ENCODE results near the gene ENO4. TPM values are rescaled to one million over a fixed set of nuclear protein-coding genes. Genes with fewer than 3 reads are reported as not detected.

Gene ENO4
- total and polyA plus RNA-seq, 3 experiments from 2014 or later, result not detected

GRCh38 chr10:116893686-116894037 is 44.4 kb downstream of the ENO4 start:
- H3K27me3 Mint-ChIP-seq, result peaks cover 6 to 16% of the 10 kb centered on the region in 2 donors
- ChIA-PET CTCF (no interaction called here), POLR2A (no interaction called here)
- Histone ChIP-seq H3K36me3 (ENCODE audit: insufficient read depth, low read length) (no peaks in the 10 kb centered on the region), H3K27me3 (ENCODE audit: insufficient read depth, low read length, poor library complexity, severe bottlenecking) (no peaks in the 10 kb centered on the region), H3K4me1 (ENCODE audit: insufficient read depth, low read length) (no peaks in the 10 kb centered on the region), H3K9me3 (ENCODE audit: low read length) (no peaks in the 10 kb centered on the region), H3K27ac (ENCODE audit: low read depth, low read length) (no peak overlapping the region), H3K4me3 (ENCODE audit: low read length) (no peak overlapping the region)
- H3K9me3 Mint-ChIP-seq, result no peaks in the 10 kb centered on the region
- no peaks in the 10 kb centered on the region for H3K4me1 Mint-ChIP-seq
- no peak overlapping the region for H3K4me3 Mint-ChIP-seq
- no peak overlapping the region for H3K27ac Mint-ChIP-seq
- H3K36me3 Mint-ChIP-seq, result no peaks in the 10 kb centered on the region
- no peak for DNase-seq

GRCh38 chr10:116899626-116900025 is 50.3 kb downstream of the ENO4 start:
- Histone ChIP-seq H3K36me3 (ENCODE audit: insufficient read depth, low read length) (no peaks in the 10 kb centered on the region), H3K4me3 (ENCODE audit: low read length) (no peak overlapping the region), H3K9me3 (ENCODE audit: low read length) (no peaks in the 10 kb centered on the region), H3K27me3 (ENCODE audit: insufficient read depth, low read length, poor library complexity, severe bottlenecking) (no peaks in the 10 kb centered on the region), H3K4me1 (ENCODE audit: insufficient read depth, low read length) (no peaks in the 10 kb centered on the region), H3K27ac (ENCODE audit: low read depth, low read length) (no peak overlapping the region)
- Mint-ChIP-seq H3K4me1 (no peaks in the 10 kb centered on the region), H3K4me3 (no peak overlapping the region), H3K9me3 (peaks cover 0 to 3% (median 0%) of the 10 kb centered on the region in 5 donors), H3K36me3 (no peaks in the 10 kb centered on the region), H3K27ac (no peak overlapping the region), H3K27me3 (peaks cover 0 to 2% of the 10 kb centered on the region in 2 donors)
- CTCF ChIA-PET, result no interaction called here
- no peak for DNase-seq
- POLR2A ChIA-PET, result no interaction called here

GRCh38 chr10:116905845-116906210 is 56.5 kb downstream of the ENO4 start:
- H3K27me3 Mint-ChIP-seq, result no peaks in the 10 kb centered on the region
- no peak overlapping the region for H3K27ac ChIP-seq (ENCODE audit: low read depth, low read length)
- H3K36me3 Mint-ChIP-seq, result no peaks in the 10 kb centered on the region
- no peaks in the 10 kb centered on the region for H3K9me3 ChIP-seq (ENCODE audit: low read length)
- peaks cover 0 to 3% (median 0%) of the 10 kb centered on the region in 5 donors for H3K9me3 Mint-ChIP-seq
- no peak overlapping the region for H3K27ac Mint-ChIP-seq
- DNase-seq, result no peak
- H3K4me3 Mint-ChIP-seq, result no peak overlapping the region
- no peaks in the 10 kb centered on the region for H3K36me3 ChIP-seq (ENCODE audit: insufficient read depth, low read length)
- CTCF ChIA-PET, result no interaction called here
- no peak overlapping the region for H3K4me3 ChIP-seq (ENCODE audit: low read length)
- H3K27me3 ChIP-seq (ENCODE audit: insufficient read depth, low read length, poor library complexity, severe bottlenecking), result no peaks in the 10 kb centered on the region
- H3K4me1 ChIP-seq (ENCODE audit: insufficient read depth, low read length), result no peaks in the 10 kb centered on the region
- POLR2A ChIA-PET, result no interaction called here
- H3K4me1 Mint-ChIP-seq, result no peaks in the 10 kb centered on the region

GRCh38 chr10:116907245-116907987 is 58.1 kb downstream of the ENO4 start:
- DNase-seq, result no peak
- CTCF ChIA-PET, result no interaction called here
- Histone ChIP-seq H3K4me1 (ENCODE audit: insufficient read depth, low read length) (no peaks in the 10 kb centered on the region), H3K9me3 (ENCODE audit: low read length) (no peaks in the 10 kb centered on the region), H3K36me3 (ENCODE audit: insufficient read depth, low read length) (no peaks in the 10 kb centered on the region), H3K4me3 (ENCODE audit: low read length) (no peak overlapping the region), H3K27me3 (ENCODE audit: insufficient read depth, low read length, poor library complexity, severe bottlenecking) (no peaks in the 10 kb centered on the region), H3K27ac (ENCODE audit: low read depth, low read length) (no peak overlapping the region)
- Mint-ChIP-seq H3K36me3 (no peaks in the 10 kb centered on the region), H3K4me3 (no peak overlapping the region), H3K27me3 (no peaks in the 10 kb centered on the region), H3K9me3 (peaks cover 0 to 3% (median 0%) of the 10 kb centered on the region in 5 donors), H3K27ac (no peak overlapping the region), H3K4me1 (no peaks in the 10 kb centered on the region)
- POLR2A ChIA-PET, result no interaction called here

- CTCF ChIA-PET, result no interaction called here
These were observed 60.0 kb downstream of the ENO4 start for GRCh38 chr10:116909307-116909706.

GRCh38 chr10:116910910-116911309 is 61.6 kb downstream of the ENO4 start:
- Histone ChIP-seq H3K36me3 (ENCODE audit: insufficient read depth, low read length) (no peaks in the 10 kb centered on the region), H3K9me3 (ENCODE audit: low read length) (no peaks in the 10 kb centered on the region), H3K4me1 (ENCODE audit: insufficient read depth, low read length) (no peaks in the 10 kb centered on the region), H3K27ac (ENCODE audit: low read depth, low read length) (no peak overlapping the region), H3K27me3 (ENCODE audit: insufficient read depth, low read length, poor library complexity, severe bottlenecking) (no peaks in the 10 kb centered on the region), H3K4me3 (ENCODE audit: low read length) (no peak overlapping the region)
- H3K27me3 Mint-ChIP-seq, result no peaks in the 10 kb centered on the region
- no peak overlapping the region for H3K27ac Mint-ChIP-seq
- no peaks in the 10 kb centered on the region for H3K36me3 Mint-ChIP-seq
- ChIA-PET CTCF (no interaction called here), POLR2A (no interaction called here)
- H3K4me3 Mint-ChIP-seq, result no peak overlapping the region
- no peak for DNase-seq
- no peaks in the 10 kb centered on the region for H3K9me3 Mint-ChIP-seq
- no peaks in the 10 kb centered on the region for H3K4me1 Mint-ChIP-seq

More at GRCh38 chr10:116909307-116909706, 60.0 kb downstream of the ENO4 start:
- Histone ChIP-seq H3K27ac (ENCODE audit: low read depth, low read length) (no peak overlapping the region), H3K4me3 (ENCODE audit: low read length) (no peak overlapping the region), H3K27me3 (ENCODE audit: insufficient read depth, low read length, poor library complexity, severe bottlenecking) (no peaks in the 10 kb centered on the region), H3K36me3 (ENCODE audit: insufficient read depth, low read length) (no peaks in the 10 kb centered on the region), H3K4me1 (ENCODE audit: insufficient read depth, low read length) (no peaks in the 10 kb centered on the region), H3K9me3 (ENCODE audit: low read length) (no peaks in the 10 kb centered on the region)
- no peak overlapping the region for H3K4me3 Mint-ChIP-seq
- DNase-seq, result no peak
- H3K4me1 Mint-ChIP-seq, result no peaks in the 10 kb centered on the region
- no peak overlapping the region for H3K27ac Mint-ChIP-seq
- H3K9me3 Mint-ChIP-seq, result no peaks in the 10 kb centered on the region
- POLR2A ChIA-PET, result no interaction called here
- no peaks in the 10 kb centered on the region for H3K36me3 Mint-ChIP-seq
- H3K27me3 Mint-ChIP-seq, result no peaks in the 10 kb centered on the region

- no peaks in the 10 kb centered on the region for H3K4me1 ChIP-seq (ENCODE audit: insufficient read depth, low read length)
- POLR2A ChIA-PET, result no interaction called here
- no peak for DNase-seq
- H3K36me3 ChIP-seq (ENCODE audit: insufficient read depth, low read length), result no peaks in the 10 kb centered on the region
- H3K27ac ChIP-seq (ENCODE audit: low read depth, low read length), result no peak overlapping the region
- Mint-ChIP-seq H3K9me3 (no peaks in the 10 kb centered on the region), H3K4me3 (no peak overlapping the region), H3K27ac (no peak overlapping the region), H3K4me1 (no peaks in the 10 kb centered on the region), H3K36me3 (no peaks in the 10 kb centered on the region), H3K27me3 (no peaks in the 10 kb centered on the region)
- no peak overlapping the region for H3K4me3 ChIP-seq (ENCODE audit: low read length)
- CTCF ChIA-PET, result no interaction called here
- no peaks in the 10 kb centered on the region for H3K9me3 ChIP-seq (ENCODE audit: low read length)
- H3K27me3 ChIP-seq (ENCODE audit: insufficient read depth, low read length, poor library complexity, severe bottlenecking), result no peaks in the 10 kb centered on the region
These were observed 62.9 kb downstream of the ENO4 start for GRCh38 chr10:116912162-116912561.

GRCh38 chr10:116913695-116914094 is 64.4 kb downstream of the ENO4 start:
- POLR2A ChIA-PET, result no interaction called here
- H3K27me3 ChIP-seq (ENCODE audit: insufficient read depth, low read length, poor library complexity, severe bottlenecking), result no peaks in the 10 kb centered on the region
- no peak overlapping the region for H3K27ac ChIP-seq (ENCODE audit: low read depth, low read length)
- Mint-ChIP-seq H3K36me3 (no peaks in the 10 kb centered on the region), H3K27me3 (no peaks in the 10 kb centered on the region), H3K27ac (no peak overlapping the region), H3K9me3 (no peaks in the 10 kb centered on the region), H3K4me1 (no peaks in the 10 kb centered on the region), H3K4me3 (no peak overlapping the region)
- no peak overlapping the region for H3K4me3 ChIP-seq (ENCODE audit: low read length)
- H3K9me3 ChIP-seq (ENCODE audit: low read length), result no peaks in the 10 kb centered on the region
- H3K4me1 ChIP-seq (ENCODE audit: insufficient read depth, low read length), result no peaks in the 10 kb centered on the region
- no peaks in the 10 kb centered on the region for H3K36me3 ChIP-seq (ENCODE audit: insufficient read depth, low read length)
- CTCF ChIA-PET, result no interaction called here
- DNase-seq, result no peak

GRCh38 chr10:116915340-116915739 is 66.0 kb downstream of the ENO4 start:
- Mint-ChIP-seq H3K27me3 (peaks cover 0 to 1% of the 10 kb centered on the region in 2 donors), H3K27ac (no peak overlapping the region), H3K4me3 (no peak overlapping the region), H3K9me3 (no peaks in the 10 kb centered on the region), H3K4me1 (no peaks in the 10 kb centered on the region), H3K36me3 (no peaks in the 10 kb centered on the region)
- Histone ChIP-seq H3K36me3 (ENCODE audit: insufficient read depth, low read length) (no peaks in the 10 kb centered on the region), H3K4me1 (ENCODE audit: insufficient read depth, low read length) (no peaks in the 10 kb centered on the region), H3K9me3 (ENCODE audit: low read length) (no peaks in the 10 kb centered on the region), H3K27ac (ENCODE audit: low read depth, low read length) (no peak overlapping the region), H3K27me3 (ENCODE audit: insufficient read depth, low read length, poor library complexity, severe bottlenecking) (no peaks in the 10 kb centered on the region), H3K4me3 (ENCODE audit: low read length) (no peak overlapping the region)
- DNase-seq, result no peak
- ChIA-PET CTCF (no interaction called here), POLR2A (no interaction called here)
